Measurements from ENCODE around the gene ERN1.

The ERN1 gene

DNA sequence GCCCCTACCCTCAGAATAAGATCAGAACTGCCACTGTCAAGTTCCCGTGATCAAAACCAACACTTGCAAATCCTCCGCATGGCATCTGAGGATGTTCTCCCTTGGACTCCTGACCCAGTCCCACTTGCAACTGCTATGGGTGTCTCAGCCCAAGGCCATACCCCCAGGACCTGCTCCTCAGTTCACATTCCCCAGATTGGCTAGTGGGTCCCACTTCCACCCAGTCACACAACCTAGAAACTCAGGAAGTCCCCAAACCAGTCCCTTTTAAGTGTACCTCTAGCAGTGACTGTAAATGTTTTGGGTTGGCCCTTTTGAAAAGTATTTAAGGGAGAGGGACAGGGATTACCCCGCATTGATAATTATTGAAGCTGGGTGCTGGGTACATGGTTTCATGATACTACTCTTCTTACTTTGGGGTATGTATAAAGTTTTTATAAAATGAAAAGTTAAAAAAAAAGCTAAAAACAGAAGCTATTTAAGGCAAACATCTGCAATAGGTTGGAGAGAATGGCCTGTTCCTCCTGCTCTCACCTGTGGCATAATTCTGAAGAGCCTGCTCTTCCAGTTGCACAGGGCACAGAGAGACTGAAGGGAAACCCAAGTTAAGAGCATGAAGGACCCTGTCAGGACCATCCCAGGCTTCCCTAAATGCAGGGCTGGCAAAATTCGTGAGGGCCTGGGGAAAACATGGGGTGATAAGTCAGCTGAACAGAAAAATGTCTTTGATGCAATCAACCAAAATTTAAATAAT, 42.5 kb downstream of the ERN1 start:
- TF ChIP-seq, protein P1, sequence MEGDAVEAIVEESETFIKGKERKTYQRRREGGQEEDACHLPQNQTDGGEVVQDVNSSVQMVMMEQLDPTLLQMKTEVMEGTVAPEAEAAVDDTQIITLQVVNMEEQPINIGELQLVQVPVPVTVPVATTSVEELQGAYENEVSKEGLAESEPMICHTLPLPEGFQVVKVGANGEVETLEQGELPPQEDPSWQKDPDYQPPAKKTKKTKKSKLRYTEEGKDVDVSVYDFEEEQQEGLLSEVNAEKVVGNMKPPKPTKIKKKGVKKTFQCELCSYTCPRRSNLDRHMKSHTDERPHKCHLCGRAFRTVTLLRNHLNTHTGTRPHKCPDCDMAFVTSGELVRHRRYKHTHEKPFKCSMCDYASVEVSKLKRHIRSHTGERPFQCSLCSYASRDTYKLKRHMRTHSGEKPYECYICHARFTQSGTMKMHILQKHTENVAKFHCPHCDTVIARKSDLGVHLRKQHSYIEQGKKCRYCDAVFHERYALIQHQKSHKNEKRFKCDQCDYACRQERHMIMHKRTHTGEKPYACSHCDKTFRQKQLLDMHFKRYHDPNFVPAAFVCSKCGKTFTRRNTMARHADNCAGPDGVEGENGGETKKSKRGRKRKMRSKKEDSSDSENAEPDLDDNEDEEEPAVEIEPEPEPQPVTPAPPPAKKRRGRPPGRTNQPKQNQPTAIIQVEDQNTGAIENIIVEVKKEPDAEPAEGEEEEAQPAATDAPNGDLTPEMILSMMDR (IDR thresholded peaks at IDR 0.05; ENCODE audit: low read depth, low read length, missing control alignments) = no peak
- in situ Hi-C loops (cut with HindIII; ENCODE audit: low pct_ligation_motif_present, low sequenced_read_pairs) = no loop called here
- H3K27me3 ChIP-seq (replicated peaks) = no peaks in the 10 kb centered on the region
- no peaks in the 10 kb centered on the region for H3K36me3 ChIP-seq (replicated peaks)
- no peak overlapping the region for H3K27ac ChIP-seq
- DNase-seq = no peak
- no peak overlapping the region for H3K4me3 ChIP-seq (ENCODE audit: low read depth, low read length)

DNA sequence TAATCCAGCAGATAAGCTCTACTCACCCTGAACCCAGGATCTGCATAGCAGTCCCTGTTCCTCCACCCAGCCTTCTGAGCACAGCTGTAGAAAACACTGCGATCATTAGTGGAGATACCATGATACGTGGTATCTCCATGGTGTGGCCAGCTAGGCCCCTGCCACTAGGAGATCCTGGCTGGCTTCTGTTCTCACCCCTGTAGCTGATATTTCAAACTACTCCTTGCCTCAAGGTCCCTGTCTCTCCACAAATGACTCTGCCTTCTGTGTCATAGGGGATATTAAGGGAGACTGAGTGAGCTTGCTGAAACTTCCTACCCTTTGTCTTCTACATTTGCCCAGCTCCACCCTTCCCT, 44.3 kb downstream of the ERN1 start:
- H3K27me3 ChIP-seq (replicated peaks) = no peaks in the 10 kb centered on the region
- TF ChIP-seq, protein P1 (IDR thresholded peaks at IDR 0.05; ENCODE audit: low read depth, low read length, missing control alignments) = no peak
- DNase-seq = no peak
- H3K4me3 ChIP-seq (ENCODE audit: low read depth, low read length) = no peak overlapping the region
- H3K27ac ChIP-seq = no peak overlapping the region
- in situ Hi-C loops (cut with HindIII; ENCODE audit: low pct_ligation_motif_present, low sequenced_read_pairs) = no loop called here
- no peaks in the 10 kb centered on the region for H3K36me3 ChIP-seq (replicated peaks)

DNA sequence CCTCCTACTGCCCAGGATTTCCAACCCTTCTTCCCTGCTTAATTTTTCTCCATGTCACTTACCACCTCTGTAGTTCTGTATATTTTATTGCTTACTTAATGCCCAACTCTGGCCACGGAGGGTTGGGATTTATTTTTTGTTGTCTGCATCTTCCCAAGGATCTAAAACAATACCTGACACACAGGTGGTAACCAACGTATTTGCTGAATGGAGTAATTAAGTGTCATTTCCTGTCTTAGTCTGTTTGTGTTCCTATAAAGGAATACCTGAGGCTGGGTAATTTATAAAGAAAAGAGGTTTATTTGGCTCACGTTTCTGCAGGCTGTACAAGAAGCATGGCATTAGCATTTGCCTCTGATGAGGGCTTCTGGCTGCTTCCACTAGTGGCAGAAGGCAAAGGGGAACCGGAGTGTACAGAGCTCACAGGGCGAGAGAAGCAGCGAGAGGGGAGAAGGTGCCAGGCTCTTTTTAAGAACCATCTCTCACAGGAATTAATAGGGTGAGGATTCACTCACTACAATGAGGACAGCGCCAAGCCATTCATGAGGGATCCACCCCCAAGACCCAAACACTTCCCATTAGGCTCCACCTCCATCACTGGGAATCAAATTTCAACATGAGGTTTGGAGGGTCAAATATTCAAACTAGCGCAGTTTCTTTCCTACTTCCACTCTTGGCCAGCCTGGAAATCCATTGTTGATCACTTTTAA, 44.8 kb downstream of the ERN1 start:
- DNase-seq = no peak
- H3K27ac ChIP-seq = no peak overlapping the region
- in situ Hi-C loops (cut with HindIII; ENCODE audit: low pct_ligation_motif_present, low sequenced_read_pairs) = no loop called here
- H3K27me3 ChIP-seq (replicated peaks) = no peaks in the 10 kb centered on the region
- TF ChIP-seq, protein P1 (IDR thresholded peaks at IDR 0.05; ENCODE audit: low read depth, low read length, missing control alignments) = no peak
- no peaks in the 10 kb centered on the region for H3K36me3 ChIP-seq (replicated peaks)
- no peak overlapping the region for H3K4me3 ChIP-seq (ENCODE audit: low read depth, low read length)

DNA sequence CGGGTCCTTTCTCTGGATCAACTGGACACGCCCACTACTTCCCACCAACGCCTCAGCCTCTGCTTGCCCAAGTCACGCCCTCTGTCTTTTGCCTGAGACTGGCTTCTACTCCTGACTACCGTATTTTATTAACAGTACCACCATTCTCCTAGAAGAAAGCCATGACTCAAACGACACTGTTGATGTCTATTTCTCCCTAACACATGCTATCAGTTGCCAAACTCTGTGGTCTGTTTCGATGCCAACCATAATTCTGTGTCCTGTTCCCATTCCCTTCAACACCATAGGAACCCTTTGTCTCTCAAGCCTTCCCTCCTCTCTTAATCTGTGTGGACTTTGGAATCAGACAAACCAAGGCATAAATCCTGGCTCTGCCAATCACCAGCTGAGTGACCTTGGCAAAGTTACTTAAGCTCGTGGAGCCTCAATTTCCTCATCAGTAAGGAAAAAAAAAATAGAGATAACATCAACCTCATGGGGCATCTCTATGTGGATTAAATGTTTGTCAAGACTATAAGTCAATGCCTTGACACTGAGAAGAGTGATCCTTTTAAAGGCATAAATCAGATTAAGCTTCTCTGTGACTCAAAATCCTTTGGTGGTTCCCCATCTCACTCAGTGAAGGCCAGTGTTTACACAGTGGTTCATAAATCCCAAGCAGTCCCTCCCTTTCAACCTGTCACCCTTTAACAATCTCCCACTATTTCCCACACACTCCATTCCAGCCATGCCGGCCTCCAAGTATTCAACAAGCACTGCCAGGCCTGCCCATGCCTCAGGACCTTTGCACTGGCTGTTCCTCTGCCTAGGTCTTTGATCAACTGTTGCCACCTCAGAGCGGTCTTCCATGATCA, 45.6 kb downstream of the ERN1 start:
- no peaks in the 10 kb centered on the region for H3K27me3 ChIP-seq (replicated peaks)
- H3K27ac ChIP-seq = no peak overlapping the region
- no peaks in the 10 kb centered on the region for H3K36me3 ChIP-seq (replicated peaks)
- in situ Hi-C loops (cut with HindIII; ENCODE audit: low pct_ligation_motif_present, low sequenced_read_pairs) = no loop called here
- DNase-seq = no peak
- TF ChIP-seq, protein P1 (IDR thresholded peaks at IDR 0.05; ENCODE audit: low read depth, low read length, missing control alignments) = no peak
- H3K4me3 ChIP-seq (ENCODE audit: low read depth, low read length) = no peak overlapping the region

DNA sequence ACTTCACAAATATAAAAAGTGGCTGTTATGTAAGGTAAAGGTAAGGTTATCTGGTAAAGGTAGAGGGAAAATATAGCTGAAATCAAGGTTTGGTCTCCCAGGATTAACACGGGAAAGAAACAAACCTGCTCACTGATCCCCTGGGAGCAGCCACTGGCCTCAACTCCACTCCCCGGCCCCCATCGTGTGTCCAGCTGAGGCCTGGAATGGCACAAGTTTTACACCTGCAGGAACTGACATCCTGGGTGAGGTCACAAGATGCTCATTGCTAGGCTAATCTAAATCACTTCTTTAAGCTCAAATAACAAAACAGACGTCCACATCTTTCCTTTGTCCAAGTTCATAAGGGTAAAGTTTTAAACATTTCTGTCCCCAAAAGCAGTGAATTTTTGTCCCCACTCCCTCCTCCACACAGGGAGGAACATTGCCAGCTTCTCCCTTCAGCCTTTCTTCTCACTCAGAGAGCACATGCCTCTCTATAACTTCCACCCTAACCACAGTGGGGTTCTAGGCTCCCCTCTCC, 46.3 kb downstream of the ERN1 start:
- TF ChIP-seq, protein P1 (IDR thresholded peaks at IDR 0.05; ENCODE audit: low read depth, low read length, missing control alignments) = no peak
- no peak for DNase-seq
- Histone ChIP-seq H3K36me3 (replicated peaks) (no peaks in the 10 kb centered on the region), H3K27me3 (replicated peaks) (no peaks in the 10 kb centered on the region), H3K27ac (no peak overlapping the region), H3K4me3 (ENCODE audit: low read depth, low read length) (no peak overlapping the region)
- in situ Hi-C loops (cut with HindIII; ENCODE audit: low pct_ligation_motif_present, low sequenced_read_pairs) = no loop called here

Data from brain microvascular endothelial cell (primary cell).